OCI-LY1 (cell line): ENCODE results near the gene CDK16.

ENCODE experiments used
- CTCF ChIP-seq: fragments of 200-600 bp; sonication (generic), shearing (Covaris generic); IDR thresholded peaks from 2 replicates; pipeline ENCODE4 v1.5.1; 2017; ENCODE audit warnings: mild to moderate bottlenecking, antibody characterized with exemption, low read length, moderate library complexity, mixed read lengths
- EZH2 ChIP-seq: fragments of 200-600 bp; sonication (generic), shearing (Covaris generic); IDR thresholded peaks from 2 replicates; pipeline ENCODE4 v1.8.0; 2017; ENCODE audit warnings: borderline replicate concordance, mixed run types, mild to moderate bottlenecking, antibody characterized with exemption, low read length, moderate library complexity, mixed read lengths

GRCh38 chrX:47189906-47190305 lies 28.6 kb upstream of the CDK16 start:
- TF ChIP-seq CTCF (no peak), EZH2 (no peak)
